HepG2 (cell line): ENCODE results near the gene CSMD2. TPM values are rescaled to one million over a fixed set of nuclear protein-coding genes. Genes with fewer than 3 reads are reported as not detected.

Experiments
- ATAC-seq: fragments of 200-7000 bp; cut with Tn5 transposase; 3 replicates; pipeline ENCODE4 v1.9.1; 2020; ENCODE audit warnings: mild to moderate bottlenecking, moderate library complexity
- BruUV-seq: library from RNA; stranded (reverse); fragments of 400-500 nt; replicated peaks from 2 replicates; lab custom pipeline; 2021; lab: Mats Ljungman, UMichigan
- CTCF ChIA-PET: fragments of 300-600 bp; formaldehyde crosslinking; extraction: SDS; loops from one replicate; lab custom pipeline; 2021; ENCODE audit warnings: low total read pairs, inconsistent platforms, low intra/inter-chr PET ratio; lab: Yijun Ruan, JAX
- POLR2A ChIA-PET: fragments of 350-600 bp; sonication (Branson Sonifier 250); formaldehyde crosslinking; loops from one replicate; lab custom pipeline; 2020; ENCODE audit warnings: antibody characterized with exemption, inconsistent platforms; lab: Yijun Ruan, JAX
- DNase-seq: peaks from one replicate; pipeline ENCODE4 v3.0.0-alpha.2; 2015; ENCODE audit warnings: low spot score
- FAIRE-seq: peaks from 3 replicates; lab custom pipeline; 2011; peaks lifted over from hg19 to GRCh38; lab: Jason Lieb, UNC
- H2AFZ ChIP-seq: one replicate; pipeline ENCODE4 v1.6.1; 2011; ENCODE audit warnings: low read length, inconsistent platforms
- H3K27ac ChIP-seq: fragments of 300-600 bp; 3 replicates; pipeline ENCODE4 v1.8.0; 2011; ENCODE audit warnings: mixed run types, mild to moderate bottlenecking, mixed read lengths, low read length, inconsistent platforms; ENCODE audit not compliant: insufficient read depth; ENCODE audit errors: extremely low read length
- H3K27me3 ChIP-seq, 2 experiments: fragments of 200-600 bp in 1 of 2; 2 replicates in 1 of 2; 3 replicates in 1 of 2; pipeline versions ENCODE4 v1.6.0 to v1.8.0; 2011; ENCODE audit warnings: low read length in 2 of 2, mild to moderate bottlenecking in 2 of 2, moderate library complexity in 2 of 2, inconsistent platforms in 1 of 2; ENCODE audit not compliant: insufficient read depth in 2 of 2, control insufficient read depth in 1 of 2
- H3K36me3 ChIP-seq, 2 experiments: fragments of 200-600 bp in 1 of 2; replicated peaks in 1 of 2; 2 replicates in 1 of 2; 3 replicates in 1 of 2; pipeline versions ENCODE4 v1.5.1 to v1.8.0; 2011; ENCODE audit warnings: low read length in 2 of 2, inconsistent platforms in 1 of 2; ENCODE audit not compliant: insufficient read depth in 2 of 2, control insufficient read depth in 1 of 2
- H3K4me1 ChIP-seq: 2 replicates; pipeline ENCODE4 v1.5.1; 2012; ENCODE audit warnings: low read length, inconsistent platforms; ENCODE audit not compliant: insufficient read depth
- H3K4me2 ChIP-seq: 2 replicates; pipeline ENCODE4 v1.6.0; 2011; ENCODE audit warnings: low read depth, low read length, inconsistent platforms
- H3K4me3 ChIP-seq, 3 experiments: fragments of 200-600 bp in 1 of 3; sonication (generic), shearing (Covaris generic) in 1 of 3; replicated peaks in 1 of 3; 2 replicates each; pipeline ENCODE4 v1.5.1; 2011 to 2016; ENCODE audit warnings: low read length in 3 of 3, inconsistent platforms in 2 of 3, low read depth in 2 of 3, mild to moderate bottlenecking in 2 of 3, control low read depth in 1 of 3, mixed read lengths in 1 of 3; ENCODE audit not compliant: insufficient read depth in 1 of 3
- H3K79me2 ChIP-seq: one replicate; pipeline ENCODE4 v1.6.1; 2011; ENCODE audit warnings: low read length, inconsistent platforms; ENCODE audit not compliant: insufficient read depth
- H3K9ac ChIP-seq: 2 replicates; pipeline ENCODE4 v1.6.0; 2011; ENCODE audit warnings: mild to moderate bottlenecking, low read depth, low read length, inconsistent platforms; ENCODE audit not compliant: insufficient read depth
- H3K9me3 ChIP-seq: 2 replicates; pipeline ENCODE4 v1.5.1; 2012; ENCODE audit warnings: mild to moderate bottlenecking, low read length
- H4K20me1 ChIP-seq: 2 replicates; pipeline ENCODE4 v1.6.0; 2011; ENCODE audit warnings: inconsistent platforms, mild to moderate bottlenecking, low read length, moderate library complexity; ENCODE audit not compliant: insufficient read depth
- AKAP8 ChIP-seq: sonication (generic); formaldehyde crosslinking; IDR thresholded peaks from 2 replicates; pipeline ENCODE4 v1.5.1; 2020; ENCODE audit warnings: mild to moderate bottlenecking, missing genetic modification reagents
- ARHGAP35 ChIP-seq: sonication (generic); formaldehyde crosslinking; IDR thresholded peaks from 2 replicates; pipeline ENCODE4 v1.9.0; 2022; ENCODE audit warnings: mild to moderate bottlenecking, inconsistent platforms, moderate library complexity, missing genetic modification reagents, borderline replicate concordance
- CHD2 ChIP-seq: IDR thresholded peaks from 2 replicates; pipeline ENCODE4 v1.6.1; 2011; ENCODE audit warnings: low read depth, low read length, improper control_type of control experiment
- EEA1 ChIP-seq: sonication (generic); formaldehyde crosslinking; IDR thresholded peaks from 2 replicates; pipeline ENCODE4 v1.5.1; 2020; ENCODE audit warnings: mild to moderate bottlenecking, missing genetic modification reagents, borderline replicate concordance
- KDM5A ChIP-seq: fragments of 200-600 bp; sonication (generic); IDR thresholded peaks from 2 replicates; pipeline ENCODE4 v1.7.0; 2018; ENCODE audit warnings: antibody characterized with exemption, mild to moderate bottlenecking, low read length, borderline replicate concordance
- TAF15 ChIP-seq: fragments of 200-400 bp; formaldehyde crosslinking; IDR thresholded peaks from one replicate; pipeline ENCODE4 v1.6.1; 2018; ENCODE audit warnings: mild to moderate bottlenecking, low read depth, low read length; ENCODE audit not compliant: poor library complexity, severe bottlenecking
- ZNF547 ChIP-seq: sonication (generic); formaldehyde crosslinking; IDR thresholded peaks from 2 replicates; pipeline ENCODE4 v1.5.1; 2020; ENCODE audit warnings: mild to moderate bottlenecking, missing genetic modification reagents
- ZNF558 ChIP-seq: sonication (generic); formaldehyde crosslinking; IDR thresholded peaks from 2 replicates; pipeline ENCODE4 v1.9.0; 2022; ENCODE audit warnings: mild to moderate bottlenecking, missing genetic modification reagents, borderline replicate concordance
- ZNF724P ChIP-seq: sonication (generic); formaldehyde crosslinking; IDR thresholded peaks from 2 replicates; pipeline ENCODE4 v1.8.0; 2022; ENCODE audit warnings: missing genetic modification reagents, borderline replicate concordance
- ZNF816 ChIP-seq: sonication (generic); formaldehyde crosslinking; IDR thresholded peaks from 2 replicates; pipeline ENCODE4 v1.8.0; 2022; ENCODE audit warnings: missing genetic modification reagents, mild to moderate bottlenecking, borderline replicate concordance
- WGBS: methylation state at CpG from one replicate; pipeline ENCODE4 v1.1.6; 2017; ENCODE audit warnings: low lambda C conversion rate; 5-methylcytosine and 5-hydroxymethylcytosine counted together
- in situ Hi-C: cut with HindIII; loops from 2 replicates; pipeline ENCODE4 v1.10.0; 2017; ENCODE audit warnings: low pct_unique_long_range_greater_than_20kb; ENCODE audit not compliant: extremely low pct_ligation_motif_present
- intact Hi-C: fragments of 100-400 bp; cut with micrococcal nuclease; formaldehyde crosslinking; loops from one replicate; pipeline ENCODE4 v1.10.0; 2022; ENCODE audit not compliant: unreplicated experiment
- polyA plus RNA-seq, 8 experiments: library from polyadenylated mRNA; depleted of rRNA in 3 of 8; stranded (reverse) in 7 of 8; unstranded in 1 of 8; fragments of >200 nt; fragmentation: Illumina TruSeq in 4 of 8; extraction: Trizol in 4 of 8; gene quantifications; 2 replicates each; pipeline versions ENCODE4 v1.2.1 to v1.2.3, GENCODE V29; 2011 to 2016; ENCODE audit warnings: low read depth in 4 of 8, missing spikeins in 1 of 8, mixed read lengths in 1 of 8; ENCODE audit not compliant: insufficient read depth in 1 of 8
- total RNA-seq, 5 experiments: library from RNA; depleted of rRNA; stranded (reverse); fragments of >200 nt; fragmentation: Illumina TruSeq; extraction: Trizol; gene quantifications; 2 replicates each; pipeline ENCODE4 v1.2.3, GENCODE V29; 2016; ENCODE audit warnings: low read depth in 1 of 5
- TF ChIP-seq, protein P1 (sequence below): sonication (generic); formaldehyde crosslinking; IDR thresholded peaks from 2 replicates; pipeline ENCODE4 v1.8.1; 2022; ENCODE audit warnings: low read depth, mild to moderate bottlenecking, missing genetic modification reagents
- TF ChIP-seq, protein P2 (sequence below): IDR thresholded peaks from 2 replicates; pipeline ENCODE4 v1.6.1; 2016; ENCODE audit warnings: low read depth, missing genetic modification reagents, missing compliant biosample characterization
- TF ChIP-seq, protein P3 (sequence below): sonication (generic); formaldehyde crosslinking; IDR thresholded peaks from 2 replicates; pipeline ENCODE4 v1.8.0; 2022; ENCODE audit warnings: mild to moderate bottlenecking, missing genetic modification reagents, moderate library complexity
- TF ChIP-seq, protein P4 (sequence below): sonication (generic); formaldehyde crosslinking; IDR thresholded peaks from 2 replicates; pipeline ENCODE4 v1.5.1; 2020; ENCODE audit warnings: missing genetic modification reagents, mild to moderate bottlenecking, borderline replicate concordance

CSMD2 gene
- total and polyA plus RNA-seq, 2 of the 13 experiments (the other 11 are each of a cell fraction or from before 2014, with no cell fraction given), result not detected

DNA sequence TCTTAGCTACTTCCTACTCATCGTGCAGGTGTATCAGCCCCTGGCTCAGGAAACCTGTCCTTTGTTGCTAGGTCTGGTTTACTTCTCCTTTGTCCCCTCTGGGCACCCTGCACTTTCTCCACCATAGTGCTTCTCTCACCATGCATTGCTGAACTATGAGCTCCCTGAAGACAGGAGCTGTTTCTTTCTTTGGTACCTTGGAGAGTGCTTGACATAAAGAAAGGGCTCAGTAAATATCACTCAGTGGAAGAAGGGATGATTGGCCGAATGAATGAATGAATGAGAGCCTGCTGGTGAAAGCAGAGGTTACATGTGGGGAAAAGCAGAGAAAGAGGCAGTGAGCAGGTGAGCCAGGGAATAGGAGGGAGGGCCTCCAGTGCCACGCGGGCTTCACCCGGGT is 310.9 kb downstream of the CSMD2 start (continued):
- TF ChIP-seq, protein P1, sequence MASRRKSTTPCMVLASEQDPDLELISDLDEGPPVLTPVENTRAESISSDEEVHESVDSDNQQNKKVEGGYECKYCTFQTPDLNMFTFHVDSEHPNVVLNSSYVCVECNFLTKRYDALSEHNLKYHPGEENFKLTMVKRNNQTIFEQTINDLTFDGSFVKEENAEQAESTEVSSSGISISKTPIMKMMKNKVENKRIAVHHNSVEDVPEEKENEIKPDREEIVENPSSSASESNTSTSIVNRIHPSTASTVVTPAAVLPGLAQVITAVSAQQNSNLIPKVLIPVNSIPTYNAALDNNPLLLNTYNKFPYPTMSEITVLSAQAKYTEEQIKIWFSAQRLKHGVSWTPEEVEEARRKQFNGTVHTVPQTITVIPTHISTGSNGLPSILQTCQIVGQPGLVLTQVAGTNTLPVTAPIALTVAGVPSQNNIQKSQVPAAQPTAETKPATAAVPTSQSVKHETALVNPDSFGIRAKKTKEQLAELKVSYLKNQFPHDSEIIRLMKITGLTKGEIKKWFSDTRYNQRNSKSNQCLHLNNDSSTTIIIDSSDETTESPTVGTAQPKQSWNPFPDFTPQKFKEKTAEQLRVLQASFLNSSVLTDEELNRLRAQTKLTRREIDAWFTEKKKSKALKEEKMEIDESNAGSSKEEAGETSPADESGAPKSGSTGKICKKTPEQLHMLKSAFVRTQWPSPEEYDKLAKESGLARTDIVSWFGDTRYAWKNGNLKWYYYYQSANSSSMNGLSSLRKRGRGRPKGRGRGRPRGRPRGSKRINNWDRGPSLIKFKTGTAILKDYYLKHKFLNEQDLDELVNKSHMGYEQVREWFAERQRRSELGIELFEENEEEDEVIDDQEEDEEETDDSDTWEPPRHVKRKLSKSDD (CRISPR knock-in tag), result no peak

DNA sequence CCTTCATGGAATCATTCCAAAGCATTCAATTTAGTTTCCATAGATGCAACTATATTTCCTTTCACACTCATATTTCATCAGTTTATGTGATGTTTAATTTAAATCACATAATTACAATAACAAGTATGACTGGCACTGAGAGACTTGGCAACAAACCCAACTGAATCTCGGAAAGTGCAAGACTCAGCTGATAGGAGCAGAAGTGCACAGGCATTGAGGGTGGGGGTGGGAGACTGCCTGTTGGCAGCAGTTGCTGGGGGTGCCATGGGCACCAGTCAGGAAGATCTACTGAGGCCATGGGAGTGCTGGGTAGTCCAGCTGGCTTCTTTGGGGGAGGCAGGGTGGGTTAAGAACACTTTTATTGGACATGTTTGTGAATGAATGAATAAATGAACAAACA is 311.6 kb downstream of the CSMD2 start:
- intact Hi-C loops, result no loop called here
- FAIRE-seq (no peak), DNase-seq (no peak), ATAC-seq (no peak)
- WGBS, result 0% methylated on average over 1 of the region's 1 CpG
- no peaks in the 10 kb centered on the region; a peak in 1 of 5 replicates for H3K27me3 ChIP-seq
- H3K9me3 ChIP-seq, result no peaks in the 10 kb centered on the region
- H4K20me1 ChIP-seq, result no peaks in the 10 kb centered on the region
- no TSS peak for BruUV-seq
- H3K4me1 ChIP-seq, result no peaks in the 10 kb centered on the region
- POLR2A ChIA-PET, result no interaction called here
- H3K4me3 ChIP-seq, result no peak overlapping the region
- H3K79me2 ChIP-seq, result no peaks in the 10 kb centered on the region
- no peaks in the 10 kb centered on the region for H3K36me3 ChIP-seq
- H3K4me2 ChIP-seq, result no peak overlapping the region
- H2AFZ ChIP-seq, result no peak overlapping the region
- CTCF ChIA-PET, result no interaction called here
- in situ Hi-C loops, result no loop called here
- no peak overlapping the region for H3K9ac ChIP-seq
- H3K27ac ChIP-seq, result no peak overlapping the region
- no peak for TF ChIP-seq ARHGAP35
- no peak for TF ChIP-seq AKAP8
- no peak for TF ChIP-seq CHD2
- TF ChIP-seq ZNF558 (CRISPR knock-in tag), result no peak
- TF ChIP-seq EEA1 (CRISPR knock-in tag), result no peak
- TF ChIP-seq, protein P2, sequence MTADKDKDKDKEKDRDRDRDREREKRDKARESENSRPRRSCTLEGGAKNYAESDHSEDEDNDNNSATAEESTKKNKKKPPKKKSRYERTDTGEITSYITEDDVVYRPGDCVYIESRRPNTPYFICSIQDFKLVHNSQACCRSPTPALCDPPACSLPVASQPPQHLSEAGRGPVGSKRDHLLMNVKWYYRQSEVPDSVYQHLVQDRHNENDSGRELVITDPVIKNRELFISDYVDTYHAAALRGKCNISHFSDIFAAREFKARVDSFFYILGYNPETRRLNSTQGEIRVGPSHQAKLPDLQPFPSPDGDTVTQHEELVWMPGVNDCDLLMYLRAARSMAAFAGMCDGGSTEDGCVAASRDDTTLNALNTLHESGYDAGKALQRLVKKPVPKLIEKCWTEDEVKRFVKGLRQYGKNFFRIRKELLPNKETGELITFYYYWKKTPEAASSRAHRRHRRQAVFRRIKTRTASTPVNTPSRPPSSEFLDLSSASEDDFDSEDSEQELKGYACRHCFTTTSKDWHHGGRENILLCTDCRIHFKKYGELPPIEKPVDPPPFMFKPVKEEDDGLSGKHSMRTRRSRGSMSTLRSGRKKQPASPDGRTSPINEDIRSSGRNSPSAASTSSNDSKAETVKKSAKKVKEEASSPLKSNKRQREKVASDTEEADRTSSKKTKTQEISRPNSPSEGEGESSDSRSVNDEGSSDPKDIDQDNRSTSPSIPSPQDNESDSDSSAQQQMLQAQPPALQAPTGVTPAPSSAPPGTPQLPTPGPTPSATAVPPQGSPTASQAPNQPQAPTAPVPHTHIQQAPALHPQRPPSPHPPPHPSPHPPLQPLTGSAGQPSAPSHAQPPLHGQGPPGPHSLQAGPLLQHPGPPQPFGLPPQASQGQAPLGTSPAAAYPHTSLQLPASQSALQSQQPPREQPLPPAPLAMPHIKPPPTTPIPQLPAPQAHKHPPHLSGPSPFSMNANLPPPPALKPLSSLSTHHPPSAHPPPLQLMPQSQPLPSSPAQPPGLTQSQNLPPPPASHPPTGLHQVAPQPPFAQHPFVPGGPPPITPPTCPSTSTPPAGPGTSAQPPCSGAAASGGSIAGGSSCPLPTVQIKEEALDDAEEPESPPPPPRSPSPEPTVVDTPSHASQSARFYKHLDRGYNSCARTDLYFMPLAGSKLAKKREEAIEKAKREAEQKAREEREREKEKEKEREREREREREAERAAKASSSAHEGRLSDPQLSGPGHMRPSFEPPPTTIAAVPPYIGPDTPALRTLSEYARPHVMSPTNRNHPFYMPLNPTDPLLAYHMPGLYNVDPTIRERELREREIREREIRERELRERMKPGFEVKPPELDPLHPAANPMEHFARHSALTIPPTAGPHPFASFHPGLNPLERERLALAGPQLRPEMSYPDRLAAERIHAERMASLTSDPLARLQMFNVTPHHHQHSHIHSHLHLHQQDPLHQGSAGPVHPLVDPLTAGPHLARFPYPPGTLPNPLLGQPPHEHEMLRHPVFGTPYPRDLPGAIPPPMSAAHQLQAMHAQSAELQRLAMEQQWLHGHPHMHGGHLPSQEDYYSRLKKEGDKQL, result no peak
- no peak for TF ChIP-seq KDM5A
- TF ChIP-seq ZNF724P, result no peak
- TF ChIP-seq TAF15, result no peak
- TF ChIP-seq, protein P3, sequence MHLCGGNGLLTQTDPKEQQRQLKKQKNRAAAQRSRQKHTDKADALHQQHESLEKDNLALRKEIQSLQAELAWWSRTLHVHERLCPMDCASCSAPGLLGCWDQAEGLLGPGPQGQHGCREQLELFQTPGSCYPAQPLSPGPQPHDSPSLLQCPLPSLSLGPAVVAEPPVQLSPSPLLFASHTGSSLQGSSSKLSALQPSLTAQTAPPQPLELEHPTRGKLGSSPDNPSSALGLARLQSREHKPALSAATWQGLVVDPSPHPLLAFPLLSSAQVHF, result no peak
- TF ChIP-seq ZNF547 (CRISPR knock-in tag), result no peak
- TF ChIP-seq, protein P4, sequence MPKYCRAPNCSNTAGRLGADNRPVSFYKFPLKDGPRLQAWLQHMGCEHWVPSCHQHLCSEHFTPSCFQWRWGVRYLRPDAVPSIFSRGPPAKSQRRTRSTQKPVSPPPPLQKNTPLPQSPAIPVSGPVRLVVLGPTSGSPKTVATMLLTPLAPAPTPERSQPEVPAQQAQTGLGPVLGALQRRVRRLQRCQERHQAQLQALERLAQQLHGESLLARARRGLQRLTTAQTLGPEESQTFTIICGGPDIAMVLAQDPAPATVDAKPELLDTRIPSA (CRISPR knock-in tag), result no peak
- no peak for TF ChIP-seq ZNF816 (CRISPR knock-in tag)
